Ovary (tissue), 9 donors: ENCODE measurements around the gene LDLRAD4. TPM values are rescaled to one million over a fixed set of nuclear protein-coding genes. Genes with fewer than 3 reads are reported as not detected.

Experiments
- DNase-seq, 5 donors: peaks; one replicate each; pipeline ENCODE4 v3.0.0-alpha.2; 2019 to 2020
- H3K27ac ChIP-seq, 2 donors: fragments of 200-600 bp; one replicate each; pipeline versions ENCODE4 v1.5.1 to v1.8.0; 2019 to 2022
- H3K27me3 ChIP-seq: fragments of 200-600 bp; one replicate; pipeline ENCODE4 v1.8.0; 2022
- H3K36me3 ChIP-seq: fragments of 200-600 bp; sonication (generic); one replicate; pipeline ENCODE4 v1.5.1; 2019
- H3K4me1 ChIP-seq: one replicate; pipeline ENCODE4 v1.8.1; 2013; ENCODE audit warnings: mild to moderate bottlenecking, moderate library complexity; ENCODE audit not compliant: insufficient read depth
- H3K4me3 ChIP-seq: fragments of 200-600 bp; sonication (generic); one replicate; pipeline ENCODE4 v1.5.1; 2017
- H3K9me3 ChIP-seq, 2 donors: fragments of 200-600 bp in 1 of 2; sonication (generic) in 1 of 2; one replicate each; pipeline versions ENCODE4 v1.5.1 to v1.8.1; 2013 to 2019; ENCODE audit warnings: mild to moderate bottlenecking in 1 of 2, moderate library complexity in 1 of 2
- EP300 ChIP-seq: sonication (generic); formaldehyde crosslinking; IDR thresholded peaks from one replicate; pipeline ENCODE4 v1.6.1; 2017; ENCODE audit warnings: antibody characterized with exemption
- POLR2A ChIP-seq: fragments of 450-650 bp; IDR thresholded peaks from one replicate; pipeline ENCODE4 v1.6.1; 2017; ENCODE audit warnings: antibody characterized with exemption, mild to moderate bottlenecking, moderate library complexity
- WGBS, 3 donors: extraction: QIAGEN DNeasy Blood & Tissue Kit in 1 of 3; methylation state at CpG; one replicate each; pipeline versions ENCODE4 v1.1.5 to v1.1.7; 2013 to 2017; 5-methylcytosine and 5-hydroxymethylcytosine counted together
- intact Hi-C, 4 donors: fragments of 100-400 bp; cut with DNase I; formaldehyde crosslinking; loops; one replicate each; pipeline versions ENCODE4 v1.11.0 to v1.15.1; 2022 to 2023
- microRNA-seq, 3 donors: library from miRNA; unstranded; fragments of <30 nt; microRNA quantifications; one replicate each; pipeline versions ENCODE4 to v1.2.0, GENCODE V29; 2019 to 2020
- polyA plus RNA-seq, 2 donors: library from polyadenylated mRNA; stranded (reverse); fragments of 200-250 nt in 1 of 2; fragments of 350-450 nt in 1 of 2; fragmentation: Illumina TruSeq in 1 of 2; extraction: RNeasy Lipid Tissue Mini Kit (QIAGEN cat#74804) in 1 of 2; gene quantifications; one replicate each; pipeline ENCODE4 v1.2.3, GENCODE V29; 2013 to 2014
- small RNA-seq: library from RNA; depleted of rRNA; stranded (forward); fragments of <200 nt; gene quantifications from one replicate; pipeline ENCODE3, GENCODE V24; 2016
- total RNA-seq, 7 donors: library from RNA; depleted of rRNA in 2 of 7; stranded (reverse); fragments of >200 nt in 2 of 7; fragmentation: NEBNext Ultra II Directional in 3 of 7; extraction: Animal tissue kit (Norgen Biotek cat#: 25700) in 3 of 7; gene quantifications; one replicate each; pipeline versions ENCODE4 v1.1.0 to v1.2.4, GENCODE V29; 2016 to 2023
- TF ChIP-seq, protein P1 (sequence below), 3 donors: fragments of 450-650 bp in 2 of 3; fragments of 200-600 bp in 1 of 3; IDR thresholded peaks; one replicate each; pipeline versions ENCODE4 v1.5.1 to v1.8.0; 2016 to 2022; ENCODE audit warnings: antibody characterized with exemption in 3 of 3, mild to moderate bottlenecking in 1 of 3
- donor health status: DM: no; HTN: no; CAD: no; lungs with moderate emphysema.
- donor health status: DM: no; HTN: no; CAD: no.
- donor health status: Bipolar disorder and iron deficiency.
- donor health status: DM: yes; HTN: yes; CAD: no.
- donor health status: DM: no; HTN: no; CAD: no.
- donor health status: DM: yes; HTN: yes; CAD: no.

LDLRAD4 gene
- total and polyA plus RNA-seq, 9 donors, result 2.3 to 31.6 (median 8.3) TPM

GRCh38 chr18:13696961-13697360 lies 478.4 kb downstream of the LDLRAD4 start:
- Histone ChIP-seq H3K4me3 (no peak overlapping the region), H3K4me1 (no peaks in the 10 kb centered on the region), H3K27me3 (no peaks in the 10 kb centered on the region), H3K36me3 (no peaks in the 10 kb centered on the region), H3K27ac (no peak overlapping the region), H3K9me3 (no peaks in the 10 kb centered on the region)
- 93 to 97% (median 95%) methylated on average over 3 of the region's 3 CpGs for WGBS, 3 donors
- no peak for DNase-seq
- intact Hi-C loops, result no loop called here
- TF ChIP-seq POLR2A (no peak), EP300 (no peak)
- TF ChIP-seq, protein P1, sequence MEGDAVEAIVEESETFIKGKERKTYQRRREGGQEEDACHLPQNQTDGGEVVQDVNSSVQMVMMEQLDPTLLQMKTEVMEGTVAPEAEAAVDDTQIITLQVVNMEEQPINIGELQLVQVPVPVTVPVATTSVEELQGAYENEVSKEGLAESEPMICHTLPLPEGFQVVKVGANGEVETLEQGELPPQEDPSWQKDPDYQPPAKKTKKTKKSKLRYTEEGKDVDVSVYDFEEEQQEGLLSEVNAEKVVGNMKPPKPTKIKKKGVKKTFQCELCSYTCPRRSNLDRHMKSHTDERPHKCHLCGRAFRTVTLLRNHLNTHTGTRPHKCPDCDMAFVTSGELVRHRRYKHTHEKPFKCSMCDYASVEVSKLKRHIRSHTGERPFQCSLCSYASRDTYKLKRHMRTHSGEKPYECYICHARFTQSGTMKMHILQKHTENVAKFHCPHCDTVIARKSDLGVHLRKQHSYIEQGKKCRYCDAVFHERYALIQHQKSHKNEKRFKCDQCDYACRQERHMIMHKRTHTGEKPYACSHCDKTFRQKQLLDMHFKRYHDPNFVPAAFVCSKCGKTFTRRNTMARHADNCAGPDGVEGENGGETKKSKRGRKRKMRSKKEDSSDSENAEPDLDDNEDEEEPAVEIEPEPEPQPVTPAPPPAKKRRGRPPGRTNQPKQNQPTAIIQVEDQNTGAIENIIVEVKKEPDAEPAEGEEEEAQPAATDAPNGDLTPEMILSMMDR (IDR thresholded peaks at IDR 0.05), result no peak

DNA sequence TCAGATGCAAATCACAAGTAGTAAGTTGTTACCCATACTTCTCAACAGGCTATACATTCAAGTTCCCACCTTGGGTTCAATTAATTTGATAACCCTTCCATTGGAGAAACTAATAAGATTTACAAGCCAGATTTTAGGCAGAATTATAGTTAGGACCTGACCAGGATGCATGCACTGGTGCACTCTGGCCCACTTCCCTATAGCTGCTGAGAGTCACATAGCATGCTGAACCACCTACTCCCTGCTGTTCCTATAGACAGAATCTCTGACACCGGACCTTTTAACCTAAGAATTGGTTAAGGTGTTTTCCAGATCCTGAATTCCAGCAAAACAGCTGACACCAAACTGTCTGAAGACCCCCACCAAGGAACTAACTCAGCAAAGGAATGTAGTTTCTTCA lies 481.6 kb downstream of the LDLRAD4 start:
- no peak for TF ChIP-seq POLR2A
- TF ChIP-seq, protein P1 (IDR thresholded peaks at IDR 0.05), result no peak
- no peak for TF ChIP-seq EP300
- Histone ChIP-seq H3K9me3 (no peaks in the 10 kb centered on the region), H3K4me1 (no peaks in the 10 kb centered on the region), H3K27ac (no peak overlapping the region), H3K27me3 (no peaks in the 10 kb centered on the region), H3K36me3 (no peaks in the 10 kb centered on the region), H3K4me3 (no peak overlapping the region)
- WGBS, 3 donors, result 96 to 100% (median 98%) methylated on average over 1 of the region's 1 CpG
- no peak for DNase-seq
- intact Hi-C loops, result no loop called here

Small RNA genes lying within 50 kb of the gene (microRNA-seq; reads per million reads assigned to microRNA genes)
- gene MIR4526 (0 reads per million in 3 donors), gene MIR5190 (0 reads per million in 3 donors)

Small RNA genes lying within 50 kb of the gene (small RNA-seq; reads per million reads assigned to genes)
- gene MIR4526 (not detected), gene MIR5190 (not detected)

Other genes with a start within 250 kb of the LDLRAD4 start
- 10 to 100 TPM; 19.3 to 48.6 (median 36.1) TPM for gene CEP192, start 227.4 kb upstream of the LDLRAD4 start, total RNA-seq
- gene CEP192, start 227.4 kb upstream of the LDLRAD4 start, polyA plus RNA-seq, result 10 to 100 TPM; 18.0 to 21.5 TPM